Osteoblast (primary cell): ENCODE data around the gene COPS3. TPM values are rescaled to one million over a fixed set of nuclear protein-coding genes. Genes with fewer than 3 reads are reported as not detected.

Source experiments
- DNase-seq: peaks from one replicate; pipeline ENCODE4 v3.0.0; 2011; ENCODE audit warnings: low spot score, mixed read lengths; ENCODE audit not compliant: insufficient read length; ENCODE audit errors: missing footprints
- H2AFZ ChIP-seq: 2 replicates; pipeline ENCODE4 v1.6.0; 2011; ENCODE audit warnings: mild to moderate bottlenecking, low read length
- H3K27ac ChIP-seq: 2 replicates; pipeline ENCODE4 v1.5.1; 2011; ENCODE audit warnings: mild to moderate bottlenecking, low read depth, low read length, moderate library complexity
- H3K27me3 ChIP-seq: 2 replicates; pipeline ENCODE4 v1.6.0; 2012; ENCODE audit warnings: mild to moderate bottlenecking, control low read depth, inconsistent platforms, low read length, moderate library complexity; ENCODE audit not compliant: insufficient read depth
- H3K36me3 ChIP-seq: 2 replicates; pipeline ENCODE4 v1.5.1; 2011; ENCODE audit warnings: mild to moderate bottlenecking, low read length, control low read depth, moderate library complexity; ENCODE audit not compliant: insufficient read depth
- H3K4me1 ChIP-seq: 2 replicates; pipeline ENCODE4 v1.5.1; 2011; ENCODE audit warnings: mild to moderate bottlenecking, low read length, control low read depth, moderate library complexity; ENCODE audit not compliant: insufficient read depth
- H3K4me2 ChIP-seq: 2 replicates; pipeline ENCODE4 v1.6.0; 2011; ENCODE audit warnings: mild to moderate bottlenecking, low read length; ENCODE audit not compliant: insufficient read depth
- H3K4me3 ChIP-seq: fragments of 200-600 bp; sonication (generic); 3 replicates; pipeline ENCODE4 v1.5.1; 2012; ENCODE audit warnings: mild to moderate bottlenecking, low read length, inconsistent platforms; ENCODE audit not compliant: insufficient read depth
- H3K79me2 ChIP-seq: 2 replicates; pipeline ENCODE4 v1.6.0; 2012; ENCODE audit warnings: mild to moderate bottlenecking, low read length, control low read depth, inconsistent platforms; ENCODE audit not compliant: insufficient read depth
- H3K9me3 ChIP-seq: 2 replicates; pipeline ENCODE4 v1.5.1; 2011; ENCODE audit warnings: low read depth, low read length, control low read depth
- H4K20me1 ChIP-seq: 2 replicates; pipeline ENCODE4 v1.6.0; 2012; ENCODE audit warnings: mild to moderate bottlenecking, low read length, control low read depth; ENCODE audit not compliant: insufficient read depth
- total RNA-seq: library from RNA; depleted of rRNA; stranded (reverse); fragments of >200 nt; gene quantifications from 2 replicates; pipeline ENCODE4 v1.2.3, GENCODE V29; 2012
- TF ChIP-seq, protein P1 (sequence below): IDR thresholded peaks from 2 replicates; pipeline ENCODE4 v1.5.1; 2011; ENCODE audit warnings: mild to moderate bottlenecking, low read depth, low read length, moderate library complexity; ENCODE audit errors: extremely low read depth

Gene COPS3
- total RNA-seq, 1 donor = 78.5 TPM

DNA sequence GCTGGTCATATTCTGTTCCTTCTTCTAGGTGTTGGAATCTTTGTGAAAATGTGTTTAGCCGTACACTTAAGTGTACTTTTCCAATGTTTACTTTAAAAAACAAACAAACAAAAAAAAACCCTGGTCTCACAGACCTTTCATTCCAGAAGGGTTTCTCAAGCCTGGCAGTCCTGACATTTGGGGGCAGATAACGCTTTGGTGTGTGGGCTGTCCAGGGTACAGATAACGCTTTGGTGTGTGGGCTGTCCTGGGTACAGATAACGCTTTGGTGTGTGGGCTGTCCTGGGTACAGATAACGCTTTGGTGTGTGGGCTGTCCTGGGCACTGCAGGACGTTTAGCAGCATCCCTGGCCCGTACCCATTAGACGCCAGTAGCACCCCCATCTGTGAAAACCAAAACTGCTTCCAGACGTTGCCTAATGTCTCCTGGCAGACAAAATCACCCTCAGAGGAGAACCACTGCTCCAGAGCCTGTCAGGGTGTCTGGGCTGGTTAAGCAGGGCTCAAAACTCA is 28.8 kb downstream of the COPS3 start:
- no peak for DNase-seq
- peaks cover 4% of the 10 kb centered on the region for H3K79me2 ChIP-seq

DNA sequence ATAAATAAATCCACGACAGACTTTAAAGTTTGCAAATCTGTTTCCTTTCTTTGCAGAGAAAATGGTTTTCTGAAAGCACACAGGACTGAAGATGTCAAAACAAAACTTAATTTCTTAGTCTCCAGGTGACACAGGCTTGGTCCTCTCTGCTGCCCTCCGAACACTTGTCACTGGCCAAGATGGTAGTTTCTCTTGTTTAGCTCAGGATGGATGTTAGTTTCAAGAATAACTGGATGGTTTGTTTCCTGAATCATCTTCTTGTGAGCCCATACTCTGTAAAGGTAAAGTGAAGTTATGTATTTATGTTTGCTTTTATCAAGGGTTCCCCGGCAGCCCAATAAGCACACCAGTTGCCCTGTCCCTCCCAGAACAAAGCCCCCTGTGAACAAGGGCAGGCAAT is 34.2 kb downstream of the COPS3 start:
- no peak overlapping the region for H2AFZ ChIP-seq
- H3K79me2 ChIP-seq = no peaks in the 10 kb centered on the region
- H3K27me3 ChIP-seq = no peaks in the 10 kb centered on the region
- no peaks in the 10 kb centered on the region for H4K20me1 ChIP-seq
- DNase-seq = no peak
- no peaks in the 10 kb centered on the region for H3K4me1 ChIP-seq
- TF ChIP-seq, protein P1, sequence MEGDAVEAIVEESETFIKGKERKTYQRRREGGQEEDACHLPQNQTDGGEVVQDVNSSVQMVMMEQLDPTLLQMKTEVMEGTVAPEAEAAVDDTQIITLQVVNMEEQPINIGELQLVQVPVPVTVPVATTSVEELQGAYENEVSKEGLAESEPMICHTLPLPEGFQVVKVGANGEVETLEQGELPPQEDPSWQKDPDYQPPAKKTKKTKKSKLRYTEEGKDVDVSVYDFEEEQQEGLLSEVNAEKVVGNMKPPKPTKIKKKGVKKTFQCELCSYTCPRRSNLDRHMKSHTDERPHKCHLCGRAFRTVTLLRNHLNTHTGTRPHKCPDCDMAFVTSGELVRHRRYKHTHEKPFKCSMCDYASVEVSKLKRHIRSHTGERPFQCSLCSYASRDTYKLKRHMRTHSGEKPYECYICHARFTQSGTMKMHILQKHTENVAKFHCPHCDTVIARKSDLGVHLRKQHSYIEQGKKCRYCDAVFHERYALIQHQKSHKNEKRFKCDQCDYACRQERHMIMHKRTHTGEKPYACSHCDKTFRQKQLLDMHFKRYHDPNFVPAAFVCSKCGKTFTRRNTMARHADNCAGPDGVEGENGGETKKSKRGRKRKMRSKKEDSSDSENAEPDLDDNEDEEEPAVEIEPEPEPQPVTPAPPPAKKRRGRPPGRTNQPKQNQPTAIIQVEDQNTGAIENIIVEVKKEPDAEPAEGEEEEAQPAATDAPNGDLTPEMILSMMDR = no peak
- H3K4me2 ChIP-seq = no peak overlapping the region
- peaks cover 32% of the 10 kb centered on the region for H3K36me3 ChIP-seq
- H3K4me3 ChIP-seq = no peak overlapping the region
- H3K9me3 ChIP-seq = no peaks in the 10 kb centered on the region
- H3K27ac ChIP-seq = no peak overlapping the region

More for the DNA sequence above, 28.8 kb downstream of the COPS3 start:
- Histone ChIP-seq H3K36me3 (peaks cover 60% of the 10 kb centered on the region), H3K27ac (no peak overlapping the region), H2AFZ (no peak overlapping the region), H3K9me3 (no peaks in the 10 kb centered on the region), H3K4me3 (no peak overlapping the region), H3K4me2 (no peak overlapping the region), H3K27me3 (no peaks in the 10 kb centered on the region), H3K4me1 (peaks cover 3% of the 10 kb centered on the region), H4K20me1 (no peaks in the 10 kb centered on the region)
- TF ChIP-seq, protein P1 = no peak

DNA sequence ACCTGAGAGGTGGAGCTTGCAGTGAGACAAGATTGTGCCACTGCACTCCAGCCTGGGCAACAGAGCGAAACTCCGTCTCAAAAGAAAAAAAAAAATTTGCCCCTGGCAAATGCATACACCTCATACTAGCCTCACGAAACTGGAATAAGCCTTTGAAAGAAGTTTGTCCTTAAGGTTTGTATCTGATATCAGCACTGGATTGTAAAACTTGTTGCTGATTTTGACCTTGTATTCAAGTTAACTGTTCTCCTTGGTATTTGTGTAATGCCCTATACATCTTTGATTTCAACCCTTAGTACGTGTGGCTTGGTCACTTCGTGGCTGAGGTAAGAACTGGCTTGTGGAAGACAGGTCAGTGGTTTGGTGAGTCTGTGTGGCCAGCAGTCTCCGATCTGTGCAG is 37.9 kb downstream of the COPS3 start:
- Histone ChIP-seq H3K4me1 (no peaks in the 10 kb centered on the region), H3K36me3 (peaks cover 19% of the 10 kb centered on the region), H3K4me2 (no peak overlapping the region), H3K4me3 (no peak overlapping the region), H3K27me3 (no peaks in the 10 kb centered on the region), H3K79me2 (no peaks in the 10 kb centered on the region), H3K27ac (no peak overlapping the region), H4K20me1 (no peaks in the 10 kb centered on the region), H2AFZ (no peak overlapping the region), H3K9me3 (no peaks in the 10 kb centered on the region)
- TF ChIP-seq, protein P1 = no peak
- DNase-seq = no peak

DNA sequence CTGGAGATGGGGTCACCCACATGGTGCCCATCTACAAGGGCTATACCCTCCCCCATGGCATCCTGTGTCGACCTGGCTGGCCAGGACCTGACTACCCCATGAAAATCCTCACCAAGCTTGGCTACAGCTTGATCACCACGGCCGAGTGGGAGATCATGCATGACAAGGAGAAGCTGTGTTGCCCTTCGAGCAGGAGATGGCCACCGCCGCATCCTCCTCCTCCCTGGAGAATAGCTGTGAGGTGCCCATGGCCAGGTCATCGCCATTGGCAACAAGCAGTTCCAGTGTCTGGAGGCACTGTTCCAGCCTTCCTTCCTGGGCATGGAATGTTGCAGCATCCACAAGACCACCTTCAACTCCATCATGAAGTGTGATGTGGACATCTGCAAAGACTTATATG is 38.8 kb downstream of the COPS3 start:
- peak; percentile 58 for DNase-seq
- peaks cover 3% of the 10 kb centered on the region for H3K4me1 ChIP-seq
- no peaks in the 10 kb centered on the region for H3K9me3 ChIP-seq
- no peak overlapping the region for H3K4me2 ChIP-seq
- H3K27me3 ChIP-seq = no peaks in the 10 kb centered on the region
- H3K36me3 ChIP-seq = peaks cover 10% of the 10 kb centered on the region
- TF ChIP-seq, protein P1 = no peak
- no peak overlapping the region for H3K27ac ChIP-seq
- H3K79me2 ChIP-seq = no peaks in the 10 kb centered on the region
- no peak overlapping the region for H2AFZ ChIP-seq
- H4K20me1 ChIP-seq = no peaks in the 10 kb centered on the region
- no peak overlapping the region for H3K4me3 ChIP-seq
